Stimulated activated CD8-positive, alpha-beta memory T cell treated with anti-CD3 and anti-CD28 coated beads, Interleukin-2, amount 100 ng/mL, for 1 hour (primary cell): Measurements from ENCODE around the gene GNPNAT1.
"Not testable (repeated sequence)": the region's sequence is repeated elsewhere in the genome, so short reads cannot be mapped to it uniquely, and the experiment has no call there.

Source experiments
- DNase-seq, 2 donors: peaks; one replicate each; pipeline ENCODE4 v3.0.0-alpha.2; 2020; ENCODE audit warnings: low read depth in 2 of 2

The GNPNAT1 gene

DNA sequence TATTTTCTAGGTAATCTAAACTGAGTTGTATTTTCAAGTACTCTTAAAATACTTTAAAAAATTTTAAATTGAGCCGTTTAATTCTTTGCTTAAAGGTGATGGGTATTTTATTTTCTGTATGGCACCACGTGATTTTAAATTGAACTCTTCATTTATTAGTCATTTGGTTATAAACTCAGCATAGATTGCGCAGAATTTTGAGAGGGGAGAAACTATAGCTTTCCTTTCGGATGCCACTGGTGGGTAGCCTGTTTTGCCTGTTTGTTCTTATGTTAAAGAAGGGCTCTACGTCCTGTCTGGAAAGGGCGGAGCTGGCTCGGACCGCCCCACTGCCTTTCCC is 61.9 kb downstream of the GNPNAT1 start:
- no peak for DNase-seq

- not testable (repeated sequence) for DNase-seq
These were observed 62.4 kb downstream of the GNPNAT1 start for GRCh38 chr14:52729035-52729434.

- DNase-seq, result not testable (repeated sequence)
These were observed 63.9 kb downstream of the GNPNAT1 start for GRCh38 chr14:52727509-52727908.
